H9 (cell line): ENCODE measurements around the gene NEK11. TPM values are rescaled to one million over a fixed set of nuclear protein-coding genes. Genes with fewer than 3 reads are reported as not detected.

Source experiments
- DNase-seq: peaks from one replicate; pipeline ENCODE4 v3.0.0-alpha.2; 2017
- H2AFZ ChIP-seq: one replicate; pipeline ENCODE4 v1.6.1; 2013; ENCODE audit warnings: mild to moderate bottlenecking, low read length, control low read depth, moderate library complexity
- H2AK5ac ChIP-seq: 2 replicates; pipeline ENCODE4 v1.6.1; 2013; ENCODE audit warnings: low read length, control low read depth, mixed read lengths; ENCODE audit not compliant: insufficient read length
- H2BK120ac ChIP-seq: one replicate; pipeline ENCODE4 v1.6.1; 2013; ENCODE audit warnings: low read depth, mild to moderate bottlenecking, low read length, control low read depth, inconsistent platforms; ENCODE audit not compliant: poor library complexity, severe bottlenecking
- H2BK12ac ChIP-seq: 2 replicates; pipeline ENCODE4 v1.6.1; 2013; ENCODE audit warnings: low read length, control low read depth, mixed read lengths, low read depth; ENCODE audit not compliant: insufficient read length
- H2BK15ac ChIP-seq: 2 replicates; pipeline ENCODE4 v1.6.1; 2013; ENCODE audit warnings: low read depth, low read length, control low read depth
- H2BK20ac ChIP-seq: one replicate; pipeline ENCODE4 v1.6.1; 2013; ENCODE audit warnings: low read depth, mild to moderate bottlenecking, low read length, control low read depth, inconsistent platforms; ENCODE audit not compliant: poor library complexity, severe bottlenecking
- H2BK5ac ChIP-seq: 2 replicates; pipeline ENCODE4 v1.6.1; 2013; ENCODE audit warnings: low read length, control low read depth, mixed read lengths; ENCODE audit not compliant: insufficient read length
- H3K14ac ChIP-seq: 2 replicates; pipeline ENCODE4 v1.6.1; 2013; ENCODE audit warnings: low read length, control low read depth; ENCODE audit not compliant: insufficient read depth
- H3K18ac ChIP-seq: 2 replicates; pipeline ENCODE4 v1.6.1; 2013; ENCODE audit warnings: low read depth, mild to moderate bottlenecking, mixed read lengths, low read length, control low read depth; ENCODE audit not compliant: insufficient read length
- H3K23ac ChIP-seq: 2 replicates; pipeline ENCODE4 v1.6.1; 2013; ENCODE audit warnings: low read length, control low read depth, mixed read lengths, low read depth; ENCODE audit not compliant: insufficient read length
- H3K23me2 ChIP-seq: 2 replicates; pipeline ENCODE4 v1.6.1; 2013; ENCODE audit warnings: low read depth, mild to moderate bottlenecking, mixed read lengths, low read length, control low read depth; ENCODE audit not compliant: insufficient read length, poor library complexity, severe bottlenecking
- H3K27ac ChIP-seq: 2 replicates; pipeline ENCODE4 v1.5.1; 2013; ENCODE audit warnings: low read length, control low read depth, mixed read lengths, low read depth; ENCODE audit not compliant: insufficient read length
- H3K27me3 ChIP-seq: 2 replicates; pipeline ENCODE4 v1.6.1; 2013; ENCODE audit warnings: low read length, control low read depth, inconsistent platforms; ENCODE audit not compliant: insufficient read depth
- H3K4ac ChIP-seq: 2 replicates; pipeline ENCODE4 v1.6.1; 2013; ENCODE audit warnings: low read depth, mild to moderate bottlenecking, control low read depth, inconsistent platforms, low read length, moderate library complexity
- H3K4me1 ChIP-seq: 2 replicates; pipeline ENCODE4 v1.6.1; 2013; ENCODE audit warnings: low read length, control low read depth, inconsistent platforms; ENCODE audit not compliant: insufficient read depth
- H3K4me2 ChIP-seq: 2 replicates; pipeline ENCODE4 v1.6.1; 2013; ENCODE audit warnings: low read length, control low read depth, mixed read lengths; ENCODE audit not compliant: insufficient read length, insufficient read depth
- H3K56ac ChIP-seq: 2 replicates; pipeline ENCODE4 v1.6.1; 2013; ENCODE audit warnings: low read depth, mild to moderate bottlenecking, mixed read lengths, low read length, control low read depth; ENCODE audit not compliant: insufficient read length
- H3K79me1 ChIP-seq: 2 replicates; pipeline ENCODE4 v1.6.1; 2013; ENCODE audit warnings: low read depth, mild to moderate bottlenecking, moderate library complexity, low read length, control low read depth, inconsistent platforms; ENCODE audit not compliant: insufficient read depth, poor library complexity, severe bottlenecking
- H3K79me2 ChIP-seq: 2 replicates; pipeline ENCODE4 v1.6.1; 2013; ENCODE audit warnings: low read length, control low read depth, inconsistent platforms; ENCODE audit not compliant: insufficient read depth
- H3K9ac ChIP-seq: 2 replicates; pipeline ENCODE4 v1.6.1; 2013; ENCODE audit warnings: low read length, control low read depth, mixed read lengths; ENCODE audit not compliant: insufficient read length; ENCODE audit errors: extremely low read depth
- H3K9me3 ChIP-seq: one replicate; pipeline ENCODE4 v1.6.1; 2013; ENCODE audit warnings: low read depth, low read length, inconsistent platforms; ENCODE audit not compliant: control insufficient read depth
- H3T11ph ChIP-seq: one replicate; pipeline ENCODE4 v1.6.1; 2013; ENCODE audit warnings: mild to moderate bottlenecking, low read length, control low read depth, inconsistent platforms
- H4K20me1 ChIP-seq: one replicate; pipeline ENCODE4 v1.6.1; 2013; ENCODE audit not compliant: control insufficient read depth, insufficient read length, insufficient read depth
- H4K5ac ChIP-seq: 2 replicates; pipeline ENCODE4 v1.6.1; 2013; ENCODE audit warnings: low read depth, mild to moderate bottlenecking, mixed read lengths, low read length, control low read depth; ENCODE audit not compliant: insufficient read length
- H4K8ac ChIP-seq: replicated peaks from 2 replicates; pipeline ENCODE4 v1.6.1; 2013; ENCODE audit warnings: low read length, control low read depth, mixed read lengths, low read depth; ENCODE audit not compliant: insufficient read length
- H4K91ac ChIP-seq: 2 replicates; pipeline ENCODE4 v1.6.1; 2013; ENCODE audit warnings: low read depth, mild to moderate bottlenecking, moderate library complexity, mixed read lengths, low read length, control low read depth; ENCODE audit not compliant: insufficient read length
- H3K27ac Mint-ChIP-seq, 3 experiments: 2 replicates in 2 of 3; 3 replicates in 1 of 3; pipeline ENCODE4 v1.8.0; 2020 to 2021; ENCODE audit warnings: mixed read lengths in 3 of 3, mild to moderate bottlenecking in 1 of 3, moderate library complexity in 1 of 3
- H3K27me3 Mint-ChIP-seq: 2 replicates; pipeline ENCODE4 v1.8.0; 2021; ENCODE audit warnings: low read depth, mild to moderate bottlenecking, moderate library complexity, mixed read lengths
- H3K36me3 Mint-ChIP-seq, 3 experiments: 2 replicates in 2 of 3; 3 replicates in 1 of 3; pipeline ENCODE4 v1.8.0; 2020 to 2021; ENCODE audit warnings: low read depth in 3 of 3, mixed read lengths in 3 of 3; ENCODE audit not compliant: insufficient read depth in 1 of 3
- H3K4me1 Mint-ChIP-seq, 2 experiments: 2 replicates each; pipeline ENCODE4 v1.8.0; 2020; ENCODE audit warnings: mixed read lengths in 2 of 2
- H3K4me3 Mint-ChIP-seq, 2 experiments: 2 replicates in 1 of 2; 3 replicates in 1 of 2; pipeline ENCODE4 v1.8.0; 2020 to 2021; ENCODE audit warnings: mild to moderate bottlenecking in 2 of 2, mixed read lengths in 2 of 2, moderate library complexity in 1 of 2
- H3K9me3 Mint-ChIP-seq, 2 experiments: 2 replicates in 1 of 2; 3 replicates in 1 of 2; pipeline ENCODE4 v1.8.0; 2020; ENCODE audit warnings: mild to moderate bottlenecking in 2 of 2, mixed read lengths in 2 of 2, moderate library complexity in 1 of 2
- WGBS: extraction: QIAGEN DNeasy Blood & Tissue Kit; methylation state at CpG from one replicate; pipeline ENCODE4 v1.1.7; 2013; ENCODE audit warnings: missing lambda C conversion rate, low lambda C conversion rate, mixed read lengths; ENCODE audit not compliant: insufficient read length; ENCODE audit errors: extremely low coverage; 5-methylcytosine and 5-hydroxymethylcytosine counted together
- total RNA-seq: library from RNA; stranded (reverse); gene quantifications from 2 replicates; pipeline ENCODE4 v1.2.1, GENCODE V29; 2021
- TF ChIP-seq, protein P1 (sequence below): fragments of 200-600 bp; sonication (generic); conservative IDR thresholded peaks from 3 replicates; pipeline ENCODE4 v1.8.0; 2021; ENCODE audit warnings: antibody characterized with exemption, mild to moderate bottlenecking

Gene NEK11
- total RNA-seq, 1 experiment from 2014 or later = 2.5 TPM

DNA sequence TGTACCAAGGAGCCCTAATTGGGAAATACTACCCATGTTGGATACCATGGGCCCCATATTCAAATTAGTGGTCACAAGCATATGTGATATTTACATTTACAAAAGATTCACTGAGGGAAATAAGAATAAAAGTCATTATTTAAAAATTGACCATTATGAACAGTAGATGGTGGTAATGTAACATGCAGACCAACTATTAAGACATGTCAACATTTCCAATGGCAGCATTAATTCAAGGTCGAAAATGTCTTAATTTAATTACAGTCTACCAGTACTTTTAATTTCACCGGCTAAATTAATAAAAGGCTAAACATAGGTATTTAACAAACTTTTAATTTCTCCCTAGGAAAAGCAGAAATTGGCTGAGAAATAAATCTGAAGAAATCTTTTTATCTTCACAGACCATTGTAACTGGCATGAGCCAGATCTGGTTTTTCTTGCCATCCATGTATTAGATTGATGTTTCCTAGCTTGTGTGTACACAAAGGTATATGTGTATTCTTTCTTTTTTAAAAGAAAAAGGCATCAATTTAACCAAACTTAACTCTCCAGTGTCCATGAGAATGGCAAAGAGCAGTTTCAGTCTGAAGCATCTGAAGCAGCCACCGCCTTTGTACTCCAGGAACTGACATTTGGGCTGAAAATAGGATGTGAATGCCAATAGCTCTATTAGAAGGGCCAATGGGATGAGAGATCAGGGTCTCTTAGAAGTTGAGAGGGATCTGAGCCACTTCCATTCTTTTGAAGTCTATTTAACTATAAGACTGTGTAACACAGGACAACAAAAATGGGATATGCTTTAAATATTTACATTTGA lies 26.6 kb downstream of the NEK11 start:
- H3K23ac ChIP-seq = no peak overlapping the region

More for the DNA sequence above, 26.6 kb downstream of the NEK11 start:
- H3K4ac ChIP-seq = no peak overlapping the region
- no peak overlapping the region for H2BK120ac ChIP-seq
- WGBS = no CpG with 5 or more reads among the region's 3 CpGs
- H3K23me2 ChIP-seq = no peaks in the 10 kb centered on the region
- no peak overlapping the region for H4K91ac ChIP-seq
- H2BK15ac ChIP-seq = no peak overlapping the region
- H3K27me3 ChIP-seq = no peaks in the 10 kb centered on the region
- H3K56ac ChIP-seq = no peak overlapping the region
- no peak overlapping the region for H3K18ac ChIP-seq
- no peak overlapping the region for H2BK5ac ChIP-seq
- no peaks in the 10 kb centered on the region for H3K79me2 ChIP-seq
- no peak overlapping the region for H3T11ph ChIP-seq
- no peaks in the 10 kb centered on the region for H3K79me1 ChIP-seq
- no peaks in the 10 kb centered on the region for H4K20me1 ChIP-seq
- H4K8ac ChIP-seq = no peak overlapping the region
- no peak overlapping the region for H2BK12ac ChIP-seq
- H3K27ac ChIP-seq = no peak overlapping the region
- Mint-ChIP-seq H3K27me3 (no peaks in the 10 kb centered on the region), H3K4me3 (no peak overlapping the region), H3K4me1 (peaks cover 0 to 2% of the 10 kb centered on the region in 2 experiments; a peak in 1 of 4 replicates), H3K27ac (no peak overlapping the region), H3K9me3 (no peaks in the 10 kb centered on the region), H3K36me3 (no peaks in the 10 kb centered on the region; a peak in 1 of 7 replicates)
- no peak overlapping the region for H2AFZ ChIP-seq
- no peak overlapping the region for H3K14ac ChIP-seq
- no peaks in the 10 kb centered on the region for H3K9me3 ChIP-seq
- H2BK20ac ChIP-seq = no peak overlapping the region
- no peak for DNase-seq
- H3K4me1 ChIP-seq = no peaks in the 10 kb centered on the region
- H3K9ac ChIP-seq = no peak overlapping the region
- no peak overlapping the region for H2AK5ac ChIP-seq
- TF ChIP-seq, protein P1, sequence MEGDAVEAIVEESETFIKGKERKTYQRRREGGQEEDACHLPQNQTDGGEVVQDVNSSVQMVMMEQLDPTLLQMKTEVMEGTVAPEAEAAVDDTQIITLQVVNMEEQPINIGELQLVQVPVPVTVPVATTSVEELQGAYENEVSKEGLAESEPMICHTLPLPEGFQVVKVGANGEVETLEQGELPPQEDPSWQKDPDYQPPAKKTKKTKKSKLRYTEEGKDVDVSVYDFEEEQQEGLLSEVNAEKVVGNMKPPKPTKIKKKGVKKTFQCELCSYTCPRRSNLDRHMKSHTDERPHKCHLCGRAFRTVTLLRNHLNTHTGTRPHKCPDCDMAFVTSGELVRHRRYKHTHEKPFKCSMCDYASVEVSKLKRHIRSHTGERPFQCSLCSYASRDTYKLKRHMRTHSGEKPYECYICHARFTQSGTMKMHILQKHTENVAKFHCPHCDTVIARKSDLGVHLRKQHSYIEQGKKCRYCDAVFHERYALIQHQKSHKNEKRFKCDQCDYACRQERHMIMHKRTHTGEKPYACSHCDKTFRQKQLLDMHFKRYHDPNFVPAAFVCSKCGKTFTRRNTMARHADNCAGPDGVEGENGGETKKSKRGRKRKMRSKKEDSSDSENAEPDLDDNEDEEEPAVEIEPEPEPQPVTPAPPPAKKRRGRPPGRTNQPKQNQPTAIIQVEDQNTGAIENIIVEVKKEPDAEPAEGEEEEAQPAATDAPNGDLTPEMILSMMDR = peak; percentile 33; the same call in 2 of the 3 replicates
- H4K5ac ChIP-seq = no peak overlapping the region
- H3K4me2 ChIP-seq = no peak overlapping the region
